Epithelial cell of alveolus of lung (primary cell): ENCODE measurements around the gene CFAP91. TPM values are rescaled to one million over a fixed set of nuclear protein-coding genes. Genes with fewer than 3 reads are reported as not detected.

Source experiments
- total RNA-seq: library from RNA; depleted of rRNA; stranded (reverse); fragments of >200 nt; gene quantifications from 2 replicates; pipeline ENCODE4 v1.2.1, GENCODE V29; 2015

CFAP91 gene
- total RNA-seq, result 0.32 and 1.4 TPM in 2 replicates

GRCh38 chr3:119702530-119703527, at the start of gene CFAP91:
Gene CFAP91, plus strand, starts transcription at chr3:119703022. Its CDS starts 77 bp downstream, at chr3:119703099.

GRCh38 chr3:119660474-119661440, 42.1 kb upstream of the CFAP91 start, which contains the start of gene POPDC2:
Gene POPDC2, minus strand, starts transcription at chr3:119660589. Its CDS starts 166 bp downstream, at chr3:119660423.

GRCh38 chr3:119676771-119677640, 25.8 kb upstream of the CFAP91 start, which contains the start of gene COX17:
Gene COX17, minus strand, starts transcription at chr3:119677406. Its CDS starts 96 bp downstream, at chr3:119677310.

Other genes with a start within 250 kb of the CFAP91 start
- gene TMEM39A, start 239.4 kb upstream of the CFAP91 start, total RNA-seq, result 31.0 and 64.1 TPM in 2 replicates
- gene POGLUT1, start 234.1 kb upstream of the CFAP91 start, total RNA-seq, result 11.9 and 13.4 TPM in 2 replicates
- 47.4 and 51.6 TPM in 2 replicates for gene TIMMDC1, start 204.5 kb upstream of the CFAP91 start, total RNA-seq
- gene CD80, start 143.4 kb upstream of the CFAP91 start, total RNA-seq, result not detected in 2 replicates
- 0.40 and 2.3 TPM in 2 replicates for gene ADPRH, start 123.5 kb upstream of the CFAP91 start, total RNA-seq
- gene PLA1A, start 105.1 kb upstream of the CFAP91 start, total RNA-seq, result not detected in 2 replicates
- gene POPDC2, start 42.4 kb upstream of the CFAP91 start, total RNA-seq, result 0.13 TPM in 1 of 2 replicates, not detected in the other
- gene COX17, start 25.6 kb upstream of the CFAP91 start, total RNA-seq, result 7.3 and 23.7 TPM in 2 replicates
- gene NR1I2, start 79.1 kb downstream of the CFAP91 start, total RNA-seq, result not detected in 2 replicates